Stomach smooth muscle (tissue), 2 donors: ENCODE data around the gene SCGB3A2.

Experiments used
- H3K27ac ChIP-seq: one replicate; pipeline ENCODE4 v1.7.0; 2013; ENCODE audit warnings: mild to moderate bottlenecking, low read length, inconsistent platforms
- H3K27me3 ChIP-seq, 2 donors: one replicate each; pipeline ENCODE4 v1.7.0; 2013; ENCODE audit warnings: low read length in 2 of 2; ENCODE audit not compliant: insufficient read depth in 2 of 2, control insufficient read depth in 1 of 2
- H3K36me3 ChIP-seq, 2 donors: one replicate each; pipeline ENCODE4 v1.7.0; 2013; ENCODE audit warnings: low read length in 2 of 2; ENCODE audit not compliant: control insufficient read depth in 2 of 2, insufficient read depth in 2 of 2
- H3K4me1 ChIP-seq: one replicate; pipeline ENCODE4 v1.7.0; 2013; ENCODE audit warnings: low read length; ENCODE audit not compliant: control insufficient read depth, insufficient read depth
- H3K4me3 ChIP-seq, 2 donors: one replicate each; pipeline ENCODE4 v1.7.0; 2013; ENCODE audit warnings: low read length in 2 of 2
- H3K9ac ChIP-seq, 2 donors: one replicate each; pipeline ENCODE4 v1.7.0; 2013; ENCODE audit warnings: low read length in 2 of 2, mild to moderate bottlenecking in 1 of 2
- H3K9me3 ChIP-seq, 2 donors: one replicate each; pipeline ENCODE4 v1.7.0; 2013; ENCODE audit warnings: low read length in 2 of 2; ENCODE audit not compliant: control insufficient read depth in 2 of 2
- donor health status: healthy.
- donor health status: Pancreatic carcinoma.

SCGB3A2 gene

DNA sequence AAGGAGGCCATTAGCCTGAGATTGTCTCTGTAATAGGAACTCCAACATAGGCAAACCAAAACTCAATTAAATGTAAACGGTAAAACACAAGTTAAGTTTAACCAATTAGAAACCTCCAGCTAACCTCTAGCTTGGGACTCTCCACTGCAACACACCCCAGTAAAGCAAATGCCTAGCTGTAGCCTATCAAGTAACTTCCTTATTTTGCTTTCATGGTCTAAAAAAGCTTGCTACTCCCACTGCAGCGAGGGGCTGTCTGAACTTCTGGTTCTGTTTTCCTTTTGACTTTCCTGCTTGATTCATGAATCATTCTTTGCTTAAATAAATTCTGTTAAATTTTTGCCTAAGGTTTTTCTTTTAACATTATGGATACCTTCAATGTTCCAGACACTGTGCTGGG lies 52.3 kb downstream of the SCGB3A2 start:
- no peak overlapping the region for H3K9ac ChIP-seq
- no peaks in the 10 kb centered on the region for H3K27me3 ChIP-seq
- H3K4me3 ChIP-seq = no peak overlapping the region
- H3K36me3 ChIP-seq = no peaks in the 10 kb centered on the region
- H3K27ac ChIP-seq = no peak overlapping the region
- H3K4me1 ChIP-seq = no peaks in the 10 kb centered on the region
- H3K9me3 ChIP-seq = no peaks in the 10 kb centered on the region
